ENCODE measurements around the gene PNKD.

PNKD gene

GRCh38 chr2:218347172-218347571 lies 76.9 kb downstream of the PNKD start:
- no peak for DNase-seq (ENCODE audit: low read depth)
- TF ChIP-seq, protein P1, sequence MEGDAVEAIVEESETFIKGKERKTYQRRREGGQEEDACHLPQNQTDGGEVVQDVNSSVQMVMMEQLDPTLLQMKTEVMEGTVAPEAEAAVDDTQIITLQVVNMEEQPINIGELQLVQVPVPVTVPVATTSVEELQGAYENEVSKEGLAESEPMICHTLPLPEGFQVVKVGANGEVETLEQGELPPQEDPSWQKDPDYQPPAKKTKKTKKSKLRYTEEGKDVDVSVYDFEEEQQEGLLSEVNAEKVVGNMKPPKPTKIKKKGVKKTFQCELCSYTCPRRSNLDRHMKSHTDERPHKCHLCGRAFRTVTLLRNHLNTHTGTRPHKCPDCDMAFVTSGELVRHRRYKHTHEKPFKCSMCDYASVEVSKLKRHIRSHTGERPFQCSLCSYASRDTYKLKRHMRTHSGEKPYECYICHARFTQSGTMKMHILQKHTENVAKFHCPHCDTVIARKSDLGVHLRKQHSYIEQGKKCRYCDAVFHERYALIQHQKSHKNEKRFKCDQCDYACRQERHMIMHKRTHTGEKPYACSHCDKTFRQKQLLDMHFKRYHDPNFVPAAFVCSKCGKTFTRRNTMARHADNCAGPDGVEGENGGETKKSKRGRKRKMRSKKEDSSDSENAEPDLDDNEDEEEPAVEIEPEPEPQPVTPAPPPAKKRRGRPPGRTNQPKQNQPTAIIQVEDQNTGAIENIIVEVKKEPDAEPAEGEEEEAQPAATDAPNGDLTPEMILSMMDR (conservative IDR thresholded peaks at IDR 0.05; ENCODE audit: control insufficient read depth, insufficient read depth, low read depth, low read length) = no peak

DNA sequence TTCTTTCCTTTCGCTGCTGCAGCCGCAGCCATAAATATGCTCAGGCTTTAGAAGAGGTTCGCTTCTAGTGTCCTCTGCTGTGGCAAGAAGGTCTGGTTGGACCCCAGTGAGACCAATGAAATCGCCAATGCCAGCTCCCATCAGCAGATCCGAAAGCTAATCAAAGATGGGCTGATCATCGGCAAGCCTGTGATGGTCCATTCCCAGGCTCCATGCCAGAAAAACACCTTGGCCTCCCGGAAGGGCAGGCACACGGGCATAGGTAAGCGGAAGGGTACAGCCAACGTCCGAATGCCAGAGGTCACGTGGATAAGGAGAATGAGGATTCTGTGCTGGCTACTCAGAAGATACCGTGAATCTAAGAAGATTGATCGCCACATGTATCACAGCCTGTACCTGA lies 83.7 kb downstream of the PNKD start:
- TF ChIP-seq, protein P1 (conservative IDR thresholded peaks at IDR 0.05; ENCODE audit: control insufficient read depth, insufficient read depth, low read depth, low read length) = no peak
- no peak for DNase-seq (ENCODE audit: low read depth)

More at GRCh38 chr2:218347172-218347571, 76.9 kb downstream of the PNKD start:
- no peak overlapping the region for H3K4me3 ChIP-seq (ENCODE audit: control insufficient read depth, low read depth, low read length)

DNA sequence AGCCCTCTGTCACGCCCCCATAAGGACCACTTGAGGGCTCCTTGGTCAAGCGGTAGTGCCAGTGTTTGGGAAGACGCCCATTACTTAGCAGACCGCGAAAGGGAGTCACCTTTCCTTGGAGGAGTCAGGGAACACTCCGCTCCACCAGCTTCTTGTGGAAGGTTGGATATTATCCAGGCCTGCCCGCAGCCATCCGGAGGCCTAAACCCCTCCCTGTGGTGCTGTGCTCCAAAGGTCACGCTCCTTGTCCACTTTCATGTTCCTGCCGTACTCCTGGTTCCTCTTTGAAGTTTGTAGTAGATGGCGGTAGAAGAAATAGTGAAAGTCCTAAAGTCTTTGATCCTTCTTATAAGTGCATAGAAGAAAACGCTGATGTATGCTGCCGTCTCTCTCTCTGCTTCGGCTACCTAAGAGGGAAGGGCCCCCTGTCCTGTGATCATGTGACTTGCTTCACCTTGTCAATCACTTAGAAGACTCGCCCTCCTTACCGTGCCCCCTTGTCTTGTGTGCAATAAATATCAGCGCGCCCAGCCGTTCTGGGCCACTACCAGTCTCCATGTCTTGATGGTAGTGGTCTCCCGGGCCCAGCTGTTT lies 84.6 kb downstream of the PNKD start:
- H3K4me3 ChIP-seq (ENCODE audit: control insufficient read depth, low read depth, low read length) = no peak overlapping the region
- TF ChIP-seq, protein P1 (conservative IDR thresholded peaks at IDR 0.05; ENCODE audit: control insufficient read depth, insufficient read depth, low read depth, low read length) = no peak
- DNase-seq (ENCODE audit: low read depth) = no peak

More for the DNA sequence above, 83.7 kb downstream of the PNKD start:
- H3K4me3 ChIP-seq (ENCODE audit: control insufficient read depth, low read depth, low read length) = no peak overlapping the region

GRCh38 chr2:218357236-218358177 lies 87.2 kb downstream of the PNKD start:
- no peak overlapping the region for H3K4me3 ChIP-seq (ENCODE audit: control insufficient read depth, low read depth, low read length)
- TF ChIP-seq, protein P1 (conservative IDR thresholded peaks at IDR 0.05; ENCODE audit: control insufficient read depth, insufficient read depth, low read depth, low read length) = no peak
- no peak for DNase-seq (ENCODE audit: low read depth)

GRCh38 chr2:218360453-218360852 lies 90.1 kb downstream of the PNKD start:
- H3K4me3 ChIP-seq (ENCODE audit: control insufficient read depth, low read depth, low read length) = no peak overlapping the region
- DNase-seq (ENCODE audit: low read depth) = no peak
- TF ChIP-seq, protein P1 (conservative IDR thresholded peaks at IDR 0.05; ENCODE audit: control insufficient read depth, insufficient read depth, low read depth, low read length) = no peak

DNA sequence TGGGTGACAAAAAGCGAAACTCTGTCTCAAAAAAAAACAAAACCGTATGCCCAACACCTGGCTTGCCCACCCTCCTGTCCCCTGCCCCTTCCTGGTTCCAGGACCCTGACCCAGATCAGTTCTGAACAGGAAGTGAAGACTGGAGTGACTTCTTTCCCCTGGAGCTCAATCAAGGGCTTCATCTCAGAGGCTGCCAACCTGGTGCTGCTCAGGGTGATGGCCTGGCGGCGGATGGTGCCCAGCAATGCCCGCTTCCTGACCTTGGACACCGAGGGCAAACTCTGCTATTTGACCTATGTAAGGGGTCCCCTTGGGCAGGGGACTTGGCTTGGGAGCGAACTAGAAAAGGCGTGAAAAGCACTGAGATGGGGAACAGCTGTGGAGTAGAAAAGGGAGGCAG lies 92.3 kb downstream of the PNKD start:
- TF ChIP-seq, protein P1 (conservative IDR thresholded peaks at IDR 0.05; ENCODE audit: control insufficient read depth, insufficient read depth, low read depth, low read length) = no peak
- no peak for DNase-seq (ENCODE audit: low read depth)
- H3K4me3 ChIP-seq (ENCODE audit: control insufficient read depth, low read depth, low read length) = no peak overlapping the region
